GM19193 (cell line): ENCODE measurements around the gene TBC1D10A.

Experiments used
- POLR2A ChIP-seq: IDR thresholded peaks from 4 replicates; pipeline ENCODE4 v1.6.1; 2011; ENCODE audit not compliant: insufficient read depth, insufficient read length; ENCODE audit errors: extremely low read depth

The TBC1D10A gene

DNA sequence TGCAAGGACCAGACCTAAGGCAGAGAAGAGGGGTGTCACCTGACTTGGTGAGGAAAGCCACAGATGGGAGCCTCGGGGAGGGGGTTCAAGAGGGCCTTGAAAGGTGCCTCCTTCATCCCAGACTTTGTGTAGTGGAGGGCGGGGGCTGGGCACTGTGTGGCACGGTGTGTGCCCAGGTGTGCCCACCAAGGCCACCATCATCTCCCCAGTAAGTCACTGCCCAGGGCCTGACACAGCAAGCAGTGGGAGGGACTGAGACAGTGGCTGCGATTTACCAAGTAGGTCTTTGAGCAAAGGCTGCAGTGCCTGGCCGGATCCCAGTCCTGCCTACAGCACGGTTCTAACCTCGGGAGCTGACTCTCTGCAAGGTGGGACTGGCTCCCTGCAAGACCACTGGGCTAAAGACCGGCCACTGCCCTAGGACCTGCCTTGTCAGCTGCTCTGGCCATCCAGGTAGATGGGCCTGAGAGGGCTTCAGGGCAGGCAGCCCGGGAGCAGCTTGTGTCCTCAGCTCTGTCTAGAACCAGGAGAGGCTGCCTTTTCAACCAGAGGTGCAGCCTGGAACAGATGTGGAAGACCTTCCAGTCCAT is 61.5 kb downstream of the TBC1D10A start:
- TF ChIP-seq POLR2A = no peak

- no peak for TF ChIP-seq POLR2A
These were observed 62.9 kb downstream of the TBC1D10A start for GRCh38 chr22:30263883-30264282.

DNA sequence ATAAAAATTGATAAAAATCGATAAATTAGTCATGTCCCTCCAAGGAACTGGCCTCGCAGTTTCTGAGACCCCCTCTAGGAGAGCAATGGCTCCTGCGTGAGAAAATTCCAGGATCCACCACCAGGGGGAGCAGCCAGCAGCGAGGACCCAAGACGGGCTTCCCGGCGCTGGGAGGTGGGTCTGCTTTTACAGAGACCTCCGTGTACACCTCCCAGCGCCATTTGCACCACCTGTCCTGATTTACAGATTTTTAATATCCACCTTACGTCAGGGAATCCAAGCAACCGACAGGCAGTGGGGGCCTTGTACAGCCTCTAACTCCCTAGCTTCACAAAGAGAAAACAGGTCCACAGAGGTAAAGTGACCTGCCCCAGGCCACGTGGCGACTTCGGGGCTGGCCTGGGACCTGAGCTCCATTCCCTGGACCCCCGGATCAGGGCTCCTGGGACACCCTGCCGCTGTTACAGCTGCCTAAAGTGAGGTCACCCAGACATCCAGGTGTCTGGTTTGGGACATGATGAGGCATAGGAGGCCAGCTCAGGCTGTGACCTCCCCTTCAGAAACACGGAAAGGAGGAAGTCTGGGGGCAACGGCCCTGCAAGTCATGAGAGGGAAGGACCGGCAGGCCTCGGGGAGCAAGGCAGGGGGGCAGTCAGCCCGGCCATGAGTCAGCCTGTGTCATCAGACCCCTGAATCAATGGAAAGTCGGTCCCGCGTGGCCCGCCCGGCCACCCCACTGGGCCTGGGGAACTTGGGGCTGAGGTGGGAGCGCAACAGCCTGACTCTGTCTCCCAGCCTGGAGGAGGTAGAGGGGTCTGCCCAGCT is 63.6 kb downstream of the TBC1D10A start:
- TF ChIP-seq POLR2A = no peak

GRCh38 chr22:30262112-30262511 is 64.6 kb downstream of the TBC1D10A start:
- no peak for TF ChIP-seq POLR2A

DNA sequence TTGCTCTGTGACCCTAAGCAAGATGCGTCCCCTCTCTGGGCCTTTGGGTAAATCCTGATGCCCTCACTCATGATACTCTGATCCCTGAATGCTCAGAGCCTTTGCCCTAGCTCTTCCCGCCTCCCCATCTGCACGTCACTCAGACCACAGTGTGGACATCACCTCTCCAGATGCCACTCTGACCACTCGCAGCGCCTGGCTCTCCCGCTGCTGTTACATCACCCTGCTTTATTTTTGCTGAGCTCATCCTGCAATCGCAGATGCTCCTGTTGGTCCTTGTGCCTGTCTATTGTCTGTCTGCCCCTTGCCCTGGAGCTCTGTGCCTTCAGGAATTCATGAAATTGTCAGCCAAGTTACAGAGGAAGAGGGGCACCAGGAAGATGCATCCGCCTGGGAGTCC is 65.6 kb downstream of the TBC1D10A start:
- no peak for TF ChIP-seq POLR2A

DNA sequence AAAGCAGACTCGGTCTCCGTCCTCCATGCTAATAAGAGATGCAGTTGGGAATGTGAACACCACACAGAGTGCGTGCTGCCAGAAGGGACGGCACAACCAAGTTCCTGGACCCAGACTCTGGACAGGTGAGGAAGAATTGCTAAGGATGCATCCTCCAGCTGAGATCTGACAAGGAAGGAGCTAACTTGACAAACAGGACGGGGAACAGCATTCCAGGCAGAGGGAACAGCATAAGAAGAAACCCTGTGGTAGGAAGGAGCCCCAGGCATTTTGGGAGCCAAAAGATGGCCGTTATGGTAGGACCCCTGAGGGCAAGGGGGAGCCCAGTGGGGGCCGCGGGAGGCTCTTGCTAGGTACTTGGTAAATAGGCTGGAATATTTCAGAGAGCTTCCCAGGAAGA is 66.1 kb downstream of the TBC1D10A start:
- TF ChIP-seq POLR2A = no peak

GRCh38 chr22:30260276-30260675 is 66.5 kb downstream of the TBC1D10A start:
- no peak for TF ChIP-seq POLR2A

DNA sequence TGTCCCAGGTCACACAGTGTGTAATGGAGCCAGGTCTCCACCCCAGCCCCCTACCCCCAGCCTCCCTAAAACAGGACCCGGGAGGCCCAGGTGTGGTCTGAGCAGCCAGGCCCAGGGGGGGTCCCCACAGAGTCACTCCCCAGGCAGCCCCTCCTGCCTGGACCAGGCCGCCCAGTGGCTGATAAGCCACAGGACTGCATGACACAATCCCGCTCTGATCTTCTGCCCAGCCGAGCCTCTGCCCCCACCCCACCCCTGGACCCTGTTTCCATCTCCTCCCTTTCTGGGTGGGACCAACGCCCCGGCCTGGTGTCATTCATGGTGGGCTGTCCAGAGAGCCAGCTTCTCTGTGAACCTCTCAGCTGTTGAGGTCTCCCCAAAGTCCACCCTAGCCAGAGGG is 72.4 kb downstream of the TBC1D10A start:
- no peak for TF ChIP-seq POLR2A

DNA sequence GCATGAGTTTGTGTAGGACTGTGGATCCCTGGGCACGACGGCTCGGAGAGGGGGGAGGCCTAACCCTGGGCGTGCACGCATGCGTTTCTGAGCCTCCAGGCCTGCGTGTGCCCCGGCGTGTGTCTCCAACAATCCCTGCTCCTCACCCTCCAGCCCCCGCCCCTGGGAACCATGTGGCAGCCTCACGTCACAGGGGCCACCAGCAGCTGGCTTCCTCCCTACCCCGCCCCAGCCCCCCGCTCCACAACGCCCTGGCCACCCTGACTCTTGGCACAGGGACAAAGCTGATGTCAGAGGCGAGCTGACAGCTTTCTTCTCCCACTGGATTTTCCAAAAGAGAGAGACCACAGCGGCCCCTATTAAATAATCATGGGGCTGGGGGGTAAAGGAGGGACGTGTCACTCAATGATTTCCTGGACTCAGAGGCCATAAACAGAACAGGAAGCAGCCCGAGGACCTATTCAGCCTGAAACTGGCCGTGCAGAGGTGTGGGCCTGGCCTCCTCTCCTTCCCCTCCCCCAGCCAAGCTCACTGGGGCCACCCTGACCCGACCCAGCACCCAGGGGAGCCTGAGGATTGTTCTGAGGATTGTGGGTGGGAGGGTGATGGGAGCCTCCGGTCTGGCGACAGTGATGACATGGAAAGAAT is 73.4 kb downstream of the TBC1D10A start:
- TF ChIP-seq POLR2A = no peak

DNA sequence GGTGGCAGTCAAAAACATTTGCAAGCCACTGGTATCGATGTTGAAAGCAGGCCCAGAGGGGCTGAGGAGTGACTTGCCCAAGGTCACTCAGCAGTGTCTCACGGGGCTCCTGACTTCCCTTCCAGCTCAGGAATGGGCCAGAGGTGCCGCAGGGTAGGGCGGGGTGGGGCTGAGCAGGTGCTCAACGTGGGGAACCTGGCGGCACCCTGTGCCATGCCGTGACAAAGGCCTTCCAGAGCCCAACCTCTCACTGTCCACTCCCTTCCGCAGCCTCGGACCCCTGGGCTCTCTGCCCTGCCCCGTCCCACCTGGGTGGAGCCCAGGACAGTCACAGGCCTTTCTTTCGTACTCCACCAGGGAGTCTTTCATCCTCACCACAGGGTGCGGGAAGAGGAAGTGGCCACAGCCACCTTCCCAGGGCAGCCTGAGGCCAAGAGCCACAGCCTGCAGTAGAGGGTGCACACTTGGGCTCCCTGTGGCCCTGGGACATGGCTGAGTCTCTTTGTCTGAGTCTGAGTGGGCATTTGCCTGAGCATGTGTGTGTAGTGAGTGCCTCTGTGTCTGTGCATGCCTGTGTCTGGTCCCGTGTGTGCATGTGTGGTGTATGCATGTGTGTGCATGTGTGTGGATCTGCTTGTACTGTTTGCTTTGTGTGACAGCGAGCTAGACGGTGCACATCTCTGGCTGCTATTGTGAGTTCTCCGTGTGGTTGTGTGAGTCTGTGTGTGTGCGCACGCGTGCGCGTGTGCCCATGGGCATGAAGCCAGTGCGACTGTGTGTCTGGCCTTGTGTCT is 74.1 kb downstream of the TBC1D10A start:
- no peak for TF ChIP-seq POLR2A

DNA sequence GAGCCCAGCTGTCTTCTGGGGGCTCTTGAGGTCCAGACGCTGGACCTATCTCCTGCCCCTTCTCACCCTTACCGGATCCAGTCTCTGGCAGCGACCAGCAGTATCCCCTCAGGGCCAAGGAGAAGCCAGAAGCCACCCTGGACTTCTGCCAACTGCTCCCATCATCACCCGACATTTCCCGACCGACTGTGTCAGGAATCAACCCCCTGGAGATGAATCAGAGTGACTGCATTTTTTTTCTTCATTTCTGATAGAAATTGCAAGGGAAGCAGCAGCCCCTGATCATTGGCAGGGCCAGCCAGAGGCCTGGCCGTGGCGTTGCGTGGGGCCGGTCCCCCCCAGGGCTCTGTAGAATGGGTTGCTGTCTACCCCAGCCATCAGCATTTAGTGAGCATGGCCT is 75.0 kb downstream of the TBC1D10A start:
- no peak for TF ChIP-seq POLR2A

DNA sequence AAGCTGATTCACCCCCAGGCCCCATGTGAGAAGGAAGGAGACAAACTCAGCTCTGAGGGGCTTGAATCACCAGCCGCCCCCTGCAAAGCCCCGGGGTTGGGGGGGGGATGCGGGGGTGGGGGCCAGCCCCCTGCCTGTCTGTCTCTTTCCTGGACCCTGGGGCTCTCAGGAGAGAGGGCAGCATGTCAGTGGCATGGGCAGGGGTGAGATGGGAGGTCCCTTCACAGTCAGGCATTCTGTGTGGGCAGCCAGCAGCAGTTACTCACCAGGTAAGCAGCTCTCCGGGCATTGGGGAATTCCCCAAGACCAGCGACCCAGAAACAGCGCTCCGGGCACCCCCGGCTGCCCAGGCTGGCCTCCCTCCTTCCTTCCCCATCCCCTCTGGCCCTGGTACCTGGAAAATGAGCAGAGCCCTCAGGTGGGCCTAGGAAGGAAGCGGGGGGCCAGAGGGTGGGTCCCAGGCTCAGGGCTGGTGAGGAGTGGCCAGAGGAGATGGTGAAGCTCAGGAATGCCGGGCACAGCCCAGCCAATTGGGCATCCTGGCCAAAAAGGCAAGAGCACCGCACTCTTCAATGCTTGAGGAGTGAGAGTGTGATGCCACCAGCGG is 76.0 kb downstream of the TBC1D10A start:
- no peak for TF ChIP-seq POLR2A

DNA sequence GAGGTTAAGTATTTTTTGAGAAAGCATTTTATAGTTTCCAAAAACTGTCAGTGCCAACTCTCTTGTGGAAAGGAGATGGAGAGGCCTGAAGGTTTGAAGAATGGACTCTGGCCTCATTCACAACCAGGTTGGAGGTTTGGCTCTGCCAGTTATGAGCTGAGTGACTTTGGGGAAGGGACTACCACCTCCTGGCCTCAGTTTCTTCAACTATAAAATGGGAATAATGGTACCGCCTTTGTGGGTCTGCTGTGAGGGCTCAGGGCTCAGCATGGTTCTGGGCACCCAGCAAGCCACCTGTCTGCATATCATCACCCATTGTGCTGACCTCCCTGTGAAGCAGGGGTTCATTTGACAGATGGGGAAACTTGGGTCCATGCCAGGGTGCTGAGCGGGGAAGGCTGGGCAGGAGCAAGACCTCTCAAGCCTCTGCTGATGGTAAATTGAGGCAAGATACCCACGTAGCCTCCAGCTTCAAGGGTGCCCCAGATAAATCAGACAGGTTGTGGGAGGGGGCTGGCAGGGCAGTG is 76.6 kb downstream of the TBC1D10A start:
- TF ChIP-seq POLR2A = no peak
